AG10803 (cell line): ENCODE measurements around the gene SLC9A9.
"Not testable (repeated sequence)": the region's sequence is repeated elsewhere in the genome, so short reads cannot be mapped to it uniquely, and the experiment has no call there.

Source experiments
- DNase-seq: peaks from one replicate; pipeline ENCODE4 v3.0.0; 2010; ENCODE audit warnings: low read depth
- H3K4me3 ChIP-seq: 2 replicates; pipeline ENCODE4 v1.5.1; 2011; ENCODE audit warnings: mild to moderate bottlenecking, low read length, control low read depth
- TF ChIP-seq, protein P1 (sequence below): conservative IDR thresholded peaks from 2 replicates; pipeline ENCODE4 v1.5.1; 2011; ENCODE audit warnings: mild to moderate bottlenecking, low read length, control low read depth, inconsistent platforms

SLC9A9 gene

DNA sequence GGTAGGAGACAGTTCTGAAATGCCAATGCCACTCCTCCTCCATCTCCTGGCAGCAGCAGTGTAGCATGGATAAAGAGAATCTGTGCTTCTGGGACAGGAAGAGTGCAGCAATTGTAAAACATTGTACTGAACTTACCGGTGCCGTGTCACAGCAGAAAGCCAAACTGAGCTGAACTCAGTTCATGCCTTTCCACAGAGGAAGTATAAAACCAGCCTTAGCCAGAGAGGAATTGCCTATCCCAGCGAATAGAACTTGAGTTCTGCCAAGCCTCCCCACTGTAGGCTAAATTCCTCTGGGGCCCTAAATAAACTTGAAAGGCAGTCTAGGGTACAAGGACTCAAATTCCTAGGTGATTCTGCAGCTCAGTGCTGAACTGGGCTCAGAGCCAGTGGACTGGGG is 148.8 kb downstream of the SLC9A9 start:
- H3K4me3 ChIP-seq: no peak overlapping the region
- no peak for DNase-seq
- TF ChIP-seq, protein P1, sequence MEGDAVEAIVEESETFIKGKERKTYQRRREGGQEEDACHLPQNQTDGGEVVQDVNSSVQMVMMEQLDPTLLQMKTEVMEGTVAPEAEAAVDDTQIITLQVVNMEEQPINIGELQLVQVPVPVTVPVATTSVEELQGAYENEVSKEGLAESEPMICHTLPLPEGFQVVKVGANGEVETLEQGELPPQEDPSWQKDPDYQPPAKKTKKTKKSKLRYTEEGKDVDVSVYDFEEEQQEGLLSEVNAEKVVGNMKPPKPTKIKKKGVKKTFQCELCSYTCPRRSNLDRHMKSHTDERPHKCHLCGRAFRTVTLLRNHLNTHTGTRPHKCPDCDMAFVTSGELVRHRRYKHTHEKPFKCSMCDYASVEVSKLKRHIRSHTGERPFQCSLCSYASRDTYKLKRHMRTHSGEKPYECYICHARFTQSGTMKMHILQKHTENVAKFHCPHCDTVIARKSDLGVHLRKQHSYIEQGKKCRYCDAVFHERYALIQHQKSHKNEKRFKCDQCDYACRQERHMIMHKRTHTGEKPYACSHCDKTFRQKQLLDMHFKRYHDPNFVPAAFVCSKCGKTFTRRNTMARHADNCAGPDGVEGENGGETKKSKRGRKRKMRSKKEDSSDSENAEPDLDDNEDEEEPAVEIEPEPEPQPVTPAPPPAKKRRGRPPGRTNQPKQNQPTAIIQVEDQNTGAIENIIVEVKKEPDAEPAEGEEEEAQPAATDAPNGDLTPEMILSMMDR: no peak

DNA sequence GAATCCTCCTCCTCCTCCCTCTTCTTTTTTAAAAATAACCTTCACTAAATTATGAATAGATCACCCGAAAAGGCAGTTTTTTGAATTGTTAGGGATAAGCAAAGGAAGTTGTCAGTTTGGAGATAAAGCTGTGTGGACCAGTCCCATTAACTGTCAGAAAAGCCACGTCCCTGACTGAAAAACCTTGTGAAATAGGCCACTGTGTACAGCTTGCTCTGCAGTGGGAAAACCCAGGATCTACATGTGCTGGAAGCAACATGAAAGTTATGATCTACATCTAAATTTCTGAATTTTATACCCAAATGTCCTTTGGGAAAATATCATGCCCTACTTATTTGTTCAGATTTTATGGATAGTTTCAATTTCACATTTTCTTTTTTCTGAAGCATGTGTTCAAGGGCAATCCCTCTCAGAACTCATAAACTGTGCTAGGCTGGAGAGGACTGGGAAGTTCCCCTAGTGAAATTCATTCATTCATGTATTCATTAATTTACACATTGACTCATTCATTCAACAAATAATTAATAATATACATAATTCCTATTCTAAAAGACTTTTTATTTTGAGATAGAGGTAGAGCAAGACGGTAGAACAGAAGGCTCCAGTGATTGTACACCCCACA is 149.5 kb downstream of the SLC9A9 start:
- no peak for DNase-seq
- TF ChIP-seq, protein P1: no peak
- no peak overlapping the region for H3K4me3 ChIP-seq

DNA sequence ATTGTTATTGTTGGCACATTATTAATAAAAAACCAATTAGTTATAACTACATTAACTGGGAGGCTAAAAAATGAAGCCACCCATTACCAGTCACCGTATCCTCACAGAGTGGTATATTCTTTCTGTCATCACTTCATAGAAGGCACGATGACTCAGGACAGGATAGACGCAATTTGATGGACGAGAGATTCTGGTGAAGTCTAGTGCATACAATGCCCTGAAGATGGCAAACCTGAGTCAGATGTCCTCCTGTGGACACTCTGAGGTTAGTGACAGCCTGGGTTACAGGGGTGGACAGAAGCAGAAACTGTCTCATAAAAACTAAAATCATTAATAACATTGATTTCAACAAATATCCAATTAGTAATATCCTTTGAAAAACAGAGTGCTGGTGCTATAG is 150.3 kb downstream of the SLC9A9 start:
- no peak for DNase-seq
- TF ChIP-seq, protein P1: no peak
- no peak overlapping the region for H3K4me3 ChIP-seq

DNA sequence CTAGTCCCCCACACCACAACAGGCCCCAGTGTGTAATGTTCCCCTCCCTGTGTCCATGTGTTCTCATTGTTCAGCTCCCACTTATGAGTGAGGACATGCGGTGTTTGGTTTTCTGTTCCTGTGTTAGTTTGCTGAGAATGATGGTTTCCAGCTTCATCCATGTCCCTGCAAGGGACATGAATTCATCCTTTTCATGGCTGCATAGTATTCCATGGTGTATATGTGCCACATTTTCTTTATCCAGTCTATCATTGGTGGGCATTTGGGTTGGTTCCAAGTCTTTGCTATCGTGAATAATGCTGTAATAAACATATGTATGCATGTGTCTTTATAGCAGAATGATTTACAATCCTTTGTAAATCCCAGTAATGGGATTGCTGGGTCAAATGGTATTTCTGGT is 152.9 kb downstream of the SLC9A9 start:
- not testable (repeated sequence) for H3K4me3 ChIP-seq, DNase-seq

DNA sequence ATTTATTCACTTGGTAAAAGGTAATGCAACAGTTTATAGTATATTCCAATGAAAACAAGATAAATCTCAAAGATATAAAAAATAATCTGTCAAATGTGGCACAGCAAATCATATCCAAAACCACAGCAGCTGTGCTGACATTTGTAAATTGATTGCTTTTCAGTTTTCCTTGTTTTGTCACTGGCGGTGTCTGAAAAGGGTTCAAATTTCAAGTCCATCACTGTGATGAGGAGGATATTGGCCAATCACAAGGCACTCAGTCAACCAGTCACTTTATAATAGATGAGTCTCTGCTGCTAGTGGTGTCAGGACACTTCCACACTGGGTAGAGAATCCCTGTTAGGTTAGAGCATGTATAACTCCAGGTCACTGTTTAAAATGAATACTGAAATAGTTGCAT is 154.8 kb downstream of the SLC9A9 start:
- no peak overlapping the region for H3K4me3 ChIP-seq
- DNase-seq: no peak
- TF ChIP-seq, protein P1: no peak

DNA sequence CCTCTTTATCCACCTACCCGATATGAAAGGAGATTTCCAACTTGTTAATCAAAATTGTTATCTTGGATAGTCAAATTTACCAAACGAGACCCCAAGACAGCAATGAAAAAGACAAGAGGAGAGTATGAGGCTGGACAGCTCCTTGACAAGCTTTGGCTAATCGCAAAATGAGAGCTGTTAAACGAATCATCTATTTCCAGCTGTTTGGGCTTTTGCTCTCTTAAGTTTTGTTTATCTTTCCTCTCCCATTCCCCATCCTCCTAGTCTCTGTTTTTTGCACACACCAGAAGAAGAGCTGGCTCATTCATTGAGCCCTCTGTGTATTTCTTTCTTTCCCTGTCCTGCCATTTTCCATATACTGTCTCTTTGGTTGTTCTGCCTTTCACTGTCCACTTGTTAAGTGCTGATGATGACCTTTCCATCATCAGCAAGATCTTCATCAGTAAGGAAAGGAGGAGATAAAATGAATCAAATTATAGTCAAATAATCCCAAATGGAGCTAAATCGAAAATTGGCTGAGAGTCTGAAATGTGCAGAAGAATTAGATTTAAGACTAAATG is 161.6 kb downstream of the SLC9A9 start:
- H3K4me3 ChIP-seq: no peak overlapping the region
- TF ChIP-seq, protein P1: no peak
- no peak for DNase-seq

DNA sequence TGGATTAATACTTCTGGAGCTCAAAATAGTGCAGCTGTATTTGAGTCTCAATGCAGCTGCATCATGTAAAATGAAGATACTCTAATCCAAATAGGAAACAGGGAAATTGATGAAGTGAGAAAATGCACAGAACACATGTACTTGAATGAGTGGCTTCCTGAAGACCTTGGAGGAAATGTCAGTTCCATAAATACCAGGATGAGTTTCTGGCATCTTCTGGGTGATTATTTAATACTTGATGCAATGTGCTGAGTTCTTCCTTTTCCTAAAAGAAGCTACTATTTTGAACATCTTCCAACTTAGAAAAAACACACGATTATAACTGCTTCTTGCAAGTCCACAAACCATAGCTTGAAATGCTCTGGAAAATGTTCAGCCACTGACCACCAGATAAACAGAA is 162.8 kb downstream of the SLC9A9 start:
- DNase-seq: no peak
- TF ChIP-seq, protein P1: no peak
- H3K4me3 ChIP-seq: no peak overlapping the region
